GM21717 (cell line): ENCODE results near the gene TTC27.

Experiments
- ATAC-seq: cut with Tn5 transposase; IDR thresholded peaks from one replicate; pipeline ENCODE4 v1.9.1; 2021; ENCODE audit warnings: mild to moderate bottlenecking, moderate library complexity; ENCODE audit not compliant: unreplicated experiment

The TTC27 gene

GRCh38 chr2:32666704-32667103 is 38.9 kb downstream of the TTC27 start:
- no peak for ATAC-seq

GRCh38 chr2:32668254-32668653 is 40.4 kb downstream of the TTC27 start:
- no peak for ATAC-seq

- ATAC-seq: no peak
These were observed 44.2 kb downstream of the TTC27 start for GRCh38 chr2:32671885-32672533.

- ATAC-seq: no peak
These were observed 51.0 kb downstream of the TTC27 start for GRCh38 chr2:32678825-32679224.

- no peak for ATAC-seq
These were observed 53.1 kb downstream of the TTC27 start for GRCh38 chr2:32680942-32681341.

GRCh38 chr2:32683520-32684086 is 55.8 kb downstream of the TTC27 start:
- no peak for ATAC-seq

- peak; percentile 96 for ATAC-seq
These were observed 60.7 kb downstream of the TTC27 start for GRCh38 chr2:32688541-32688940.

GRCh38 chr2:32691678-32692077 is 63.8 kb downstream of the TTC27 start:
- no peak for ATAC-seq

- ATAC-seq: no peak
These were observed 68.6 kb downstream of the TTC27 start for GRCh38 chr2:32696439-32696838.

GRCh38 chr2:32697156-32697555 is 69.3 kb downstream of the TTC27 start:
- ATAC-seq: no peak

- no peak for ATAC-seq
These were observed 71.3 kb downstream of the TTC27 start for GRCh38 chr2:32699151-32699550.

- no peak for ATAC-seq
These were observed 74.0 kb downstream of the TTC27 start for GRCh38 chr2:32701806-32702205.

GRCh38 chr2:32702303-32703064 is 74.6 kb downstream of the TTC27 start:
- no peak for ATAC-seq

- no peak for ATAC-seq
These were observed 79.1 kb downstream of the TTC27 start for GRCh38 chr2:32706815-32707579.

GRCh38 chr2:32711219-32711618 is 83.4 kb downstream of the TTC27 start:
- no peak for ATAC-seq

- no peak for ATAC-seq
These were observed 84.2 kb downstream of the TTC27 start for GRCh38 chr2:32711908-32712501.

- ATAC-seq: no peak
These were observed 85.0 kb downstream of the TTC27 start for GRCh38 chr2:32712870-32713269.

GRCh38 chr2:32714521-32714920 is 86.7 kb downstream of the TTC27 start:
- no peak for ATAC-seq

- peak; percentile 85 for ATAC-seq
These were observed 87.6 kb downstream of the TTC27 start for GRCh38 chr2:32715391-32715841.

GRCh38 chr2:32715981-32716380 is 88.1 kb downstream of the TTC27 start:
- ATAC-seq: no peak

- ATAC-seq: no peak
These were observed 88.7 kb downstream of the TTC27 start for GRCh38 chr2:32716598-32716997.
